GM12873 (cell line): ENCODE data around the gene IL13RA1.

ENCODE experiments used
- CTCF ChIP-seq: IDR thresholded peaks from 2 replicates; pipeline ENCODE4 v1.5.1; 2012; ENCODE audit warnings: low read depth, mild to moderate bottlenecking, moderate library complexity, low read length, control low read depth; ENCODE audit not compliant: insufficient read depth; ENCODE audit errors: missing control alignments

The IL13RA1 gene

GRCh38 chrX:118770133-118770760 lies 42.8 kb downstream of the IL13RA1 start:
- TF ChIP-seq CTCF: no peak

GRCh38 chrX:118772051-118772450 lies 44.6 kb downstream of the IL13RA1 start:
- no peak for TF ChIP-seq CTCF

- TF ChIP-seq CTCF: no peak
These were observed 46.4 kb downstream of the IL13RA1 start for GRCh38 chrX:118773782-118774181.

- no peak for TF ChIP-seq CTCF
These were observed 52.2 kb downstream of the IL13RA1 start for GRCh38 chrX:118779581-118779980.

- no peak for TF ChIP-seq CTCF
These were observed 53.1 kb downstream of the IL13RA1 start for GRCh38 chrX:118780509-118780908.

- TF ChIP-seq CTCF: no peak
These were observed 53.5 kb downstream of the IL13RA1 start for GRCh38 chrX:118780911-118781310.

GRCh38 chrX:118795528-118796280 lies 68.3 kb downstream of the IL13RA1 start:
- TF ChIP-seq CTCF: no peak
